Stimulated activated CD8-positive, alpha-beta memory T cell treated with anti-CD3 and anti-CD28 coated beads, Interleukin-2, amount 100 ng/mL, for 48 hours (primary cell): ENCODE data around the gene FLNB.

Experiments
- DNase-seq, 2 donors: peaks; one replicate each; pipeline ENCODE4 v3.0.0-alpha.2; 2020; ENCODE audit warnings: low read depth in 2 of 2

Gene FLNB

DNA sequence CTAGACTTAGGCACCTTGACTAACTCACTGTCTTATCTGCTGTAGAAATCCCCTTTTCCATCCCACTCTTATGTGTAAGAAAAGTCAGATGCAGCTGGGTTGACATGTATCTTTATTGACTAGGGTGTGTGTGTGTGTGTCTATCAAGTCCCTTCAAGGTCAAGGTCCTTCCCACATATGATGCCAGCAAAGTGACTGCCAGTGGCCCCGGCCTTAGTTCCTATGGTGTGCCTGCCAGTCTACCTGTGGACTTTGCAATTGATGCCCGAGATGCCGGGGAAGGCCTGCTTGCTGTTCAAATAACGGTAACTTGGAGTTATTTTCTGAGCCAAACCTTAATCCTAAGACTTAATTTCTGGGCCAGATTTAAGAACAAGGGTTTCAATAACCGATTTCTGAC is 126.2 kb downstream of the FLNB start:
- DNase-seq: no peak

DNA sequence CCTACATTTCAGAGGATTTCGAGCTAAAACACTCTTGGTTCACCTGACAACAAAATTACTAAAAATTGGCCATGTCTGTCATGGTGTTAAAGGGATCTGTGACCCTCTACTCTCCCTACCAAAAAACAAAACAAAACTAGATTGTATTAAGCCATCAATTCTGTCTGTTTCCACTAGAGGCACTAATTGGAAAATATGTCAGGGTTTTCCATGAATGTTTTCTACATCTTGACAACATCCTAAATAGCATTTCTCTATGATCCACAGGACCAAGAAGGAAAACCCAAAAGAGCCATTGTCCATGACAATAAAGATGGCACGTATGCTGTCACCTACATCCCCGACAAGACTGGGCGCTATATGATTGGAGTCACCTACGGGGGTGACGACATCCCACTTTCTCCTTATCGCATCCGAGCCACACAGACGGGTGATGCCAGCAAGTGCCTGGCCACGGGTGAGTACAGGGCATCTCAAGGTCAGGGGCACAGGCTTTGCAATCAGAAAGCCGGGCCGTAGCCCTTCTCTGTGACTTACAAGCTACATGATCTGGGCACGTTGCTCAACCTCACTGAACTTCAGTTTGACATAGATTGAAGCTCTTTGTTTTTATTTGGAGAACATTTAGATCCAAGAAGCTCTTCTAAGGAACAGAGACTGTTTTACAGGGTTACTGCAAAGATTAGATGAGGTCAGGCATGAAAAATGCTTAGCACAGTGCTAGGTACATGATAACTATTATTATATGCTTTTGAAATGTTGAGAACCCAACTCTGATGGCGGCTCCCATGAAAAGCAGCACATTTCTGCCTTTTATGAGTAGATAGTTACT is 127.7 kb downstream of the FLNB start:
- no peak for DNase-seq

DNA sequence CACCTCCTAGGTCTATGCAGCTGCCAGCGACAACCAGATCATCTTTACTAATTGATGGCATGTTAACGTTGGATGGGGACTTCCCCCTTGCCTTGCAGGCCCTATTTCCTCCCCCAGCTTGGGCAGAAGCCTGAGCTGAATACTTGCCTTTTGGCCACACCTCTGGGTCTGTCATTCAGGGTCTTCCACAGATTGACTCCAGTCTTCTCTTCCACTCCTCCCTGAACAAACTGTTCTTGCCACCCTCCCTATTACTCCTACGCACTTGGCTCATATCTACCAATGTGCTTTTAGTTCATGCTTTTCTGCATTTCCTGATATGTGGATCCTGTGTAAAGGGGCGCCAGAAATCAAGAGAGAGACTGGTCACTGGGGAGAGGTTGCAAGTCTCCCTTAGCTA is 129.1 kb downstream of the FLNB start:
- DNase-seq: no peak

DNA sequence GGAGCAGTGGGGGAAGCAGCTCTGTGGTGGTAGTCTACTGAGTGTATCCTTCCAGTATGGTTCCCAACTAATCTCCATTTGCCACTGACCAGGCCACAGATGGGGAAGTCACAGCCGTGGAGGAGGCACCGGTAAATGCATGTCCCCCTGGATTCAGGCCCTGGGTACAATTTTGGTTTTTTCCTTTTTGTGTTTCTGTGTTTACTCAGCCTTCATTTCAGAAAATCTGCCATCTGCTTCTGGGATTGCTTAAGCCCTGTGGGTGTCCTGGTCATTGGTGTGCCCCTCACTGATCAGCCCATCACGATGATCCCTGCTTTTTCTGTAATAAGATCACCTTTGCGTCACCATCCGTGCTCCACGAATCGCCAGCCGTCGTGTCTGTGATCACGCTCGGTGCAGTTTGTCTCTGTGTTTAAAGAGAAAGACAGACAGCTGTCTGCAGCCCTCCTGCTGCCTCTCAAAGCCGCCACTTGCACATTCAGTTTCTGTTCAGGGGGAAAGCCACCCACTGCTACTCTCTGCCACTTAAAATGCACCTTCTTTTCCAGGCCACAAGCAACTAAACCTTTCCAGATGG is 133.6 kb downstream of the FLNB start:
- no peak for DNase-seq

DNA sequence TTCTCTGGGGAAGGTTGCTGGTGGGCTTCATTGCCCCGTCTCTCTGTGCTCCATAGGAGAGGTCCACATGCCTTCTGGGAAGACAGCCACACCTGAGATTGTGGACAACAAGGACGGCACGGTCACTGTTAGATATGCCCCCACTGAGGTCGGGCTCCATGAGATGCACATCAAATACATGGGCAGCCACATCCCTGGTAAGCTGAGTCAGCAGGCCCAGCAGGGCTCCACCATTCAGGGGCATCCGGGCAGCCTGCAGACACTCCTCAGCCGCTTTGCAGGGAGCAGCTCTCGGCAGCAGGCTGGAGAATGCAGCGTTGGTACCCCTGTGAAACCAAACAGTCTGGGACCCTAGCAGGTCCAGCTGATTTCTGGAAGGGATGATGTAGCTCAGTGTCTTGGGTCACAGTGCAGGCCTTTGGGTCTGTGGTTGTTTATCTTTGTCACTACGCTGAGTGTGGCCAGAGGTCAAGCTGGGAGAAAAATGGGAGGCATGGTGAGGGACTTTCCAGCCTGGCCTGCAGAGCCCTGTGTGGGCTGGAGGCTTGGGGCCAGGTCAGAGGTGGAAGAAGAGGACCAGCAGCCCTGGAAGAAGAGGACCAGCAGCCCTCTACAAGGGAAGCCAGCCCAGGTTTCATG is 135.3 kb downstream of the FLNB start:
- no peak for DNase-seq

DNA sequence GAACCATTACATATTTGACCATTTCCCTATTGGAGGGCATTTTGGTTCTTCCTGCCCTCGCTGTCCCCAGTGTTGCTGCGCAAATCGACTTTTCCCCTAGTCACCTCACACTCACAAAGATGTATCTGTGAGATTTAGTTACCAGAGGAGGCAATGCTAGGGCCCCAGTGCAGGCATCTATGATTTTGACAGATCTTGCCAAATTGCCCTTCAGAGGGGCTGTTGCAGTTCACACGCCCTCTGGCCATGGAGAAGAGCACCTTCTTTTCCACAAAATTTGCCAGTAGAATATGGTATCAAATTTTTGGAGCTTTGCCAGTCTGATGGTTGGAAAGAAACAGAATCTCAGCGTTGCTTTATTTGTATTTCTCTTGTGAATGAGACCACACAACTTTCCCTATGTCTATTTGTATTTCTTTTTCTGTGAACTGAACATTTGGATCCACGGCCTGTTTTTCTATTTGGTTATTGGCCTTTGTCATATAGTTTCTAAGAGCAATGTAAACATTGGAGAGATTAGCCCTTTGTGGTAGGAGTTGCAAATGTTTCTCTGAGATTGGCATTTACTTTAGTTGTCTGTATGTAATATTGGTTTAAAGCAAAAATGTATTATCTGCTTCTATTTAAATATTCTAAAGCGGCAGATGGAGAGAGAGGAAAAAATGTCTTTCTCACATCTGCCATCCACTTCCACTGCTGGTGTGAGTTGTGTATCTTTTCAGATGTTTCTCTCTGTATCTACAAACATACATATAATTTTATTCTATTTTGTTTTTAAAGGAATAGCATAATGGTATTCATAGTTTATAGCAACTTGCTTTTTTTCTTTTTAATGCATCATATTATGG is 136.5 kb downstream of the FLNB start:
- no peak for DNase-seq

DNA sequence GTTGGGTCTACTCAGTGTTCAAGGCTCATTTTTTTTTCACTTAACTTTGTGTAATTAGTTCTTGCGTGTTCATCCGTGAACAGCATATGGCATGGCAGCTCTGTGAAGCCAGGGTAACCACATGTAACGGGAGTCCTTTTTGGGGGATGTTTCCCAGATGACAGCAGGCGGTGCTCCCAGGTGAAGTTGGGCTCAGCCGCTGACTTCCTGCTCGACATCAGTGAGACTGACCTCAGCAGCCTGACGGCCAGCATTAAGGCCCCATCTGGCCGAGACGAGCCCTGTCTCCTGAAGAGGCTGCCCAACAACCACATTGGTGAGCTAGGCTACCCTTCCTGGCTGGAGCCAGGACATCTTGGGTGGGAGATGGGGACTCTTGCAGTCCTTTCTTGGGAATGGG is 139.8 kb downstream of the FLNB start:
- DNase-seq: no peak

DNA sequence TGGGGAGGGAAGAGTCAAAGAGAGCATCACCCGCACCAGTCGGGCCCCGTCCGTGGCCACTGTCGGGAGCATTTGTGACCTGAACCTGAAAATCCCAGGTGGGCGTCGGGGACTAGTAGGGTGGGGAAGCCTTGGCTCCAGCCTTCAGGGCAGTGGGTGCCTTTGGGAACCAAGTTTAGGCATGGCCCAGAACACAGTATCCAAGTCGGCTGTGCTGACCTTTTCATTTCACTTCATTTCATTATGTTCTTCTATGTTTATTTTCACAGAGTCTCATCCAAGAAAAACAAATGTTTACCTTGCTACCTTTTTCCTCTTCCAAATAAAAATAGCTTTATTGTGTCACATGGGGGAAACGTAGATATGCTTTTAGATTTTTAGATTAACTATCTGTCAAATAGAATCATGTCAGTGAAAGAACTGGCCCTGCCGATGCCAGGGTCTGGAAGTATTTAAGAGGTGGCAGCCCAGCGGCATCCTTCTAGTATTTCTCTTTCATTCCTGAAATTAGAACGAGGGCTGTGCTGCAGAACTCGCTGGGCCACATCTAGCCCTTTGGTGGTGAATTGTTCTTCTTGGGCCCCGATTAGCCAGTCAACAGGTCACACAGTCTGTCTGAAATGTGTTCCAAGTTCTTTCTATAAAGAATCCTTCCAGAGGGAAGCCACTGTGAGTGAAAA is 142.0 kb downstream of the FLNB start:
- no peak for DNase-seq

DNA sequence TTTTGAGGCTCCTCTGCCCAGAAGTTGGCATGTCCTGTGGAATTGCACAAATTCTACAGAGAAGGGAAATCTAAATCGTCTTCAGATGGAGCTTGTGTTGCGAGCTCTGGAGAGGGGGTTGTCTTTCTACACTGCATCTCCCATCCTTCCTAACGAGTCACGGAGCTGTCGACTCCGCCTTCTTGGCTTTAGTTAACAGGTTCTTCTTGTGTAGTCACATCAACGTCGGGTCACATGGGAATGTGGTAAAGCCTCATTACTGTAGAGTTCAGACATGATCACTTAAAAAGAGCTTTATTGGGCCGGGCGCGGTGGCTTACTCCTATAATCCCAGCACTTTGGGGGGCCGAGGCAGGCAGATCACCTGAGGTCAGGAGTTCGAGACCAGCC is 142.6 kb downstream of the FLNB start:
- DNase-seq: no peak

DNA sequence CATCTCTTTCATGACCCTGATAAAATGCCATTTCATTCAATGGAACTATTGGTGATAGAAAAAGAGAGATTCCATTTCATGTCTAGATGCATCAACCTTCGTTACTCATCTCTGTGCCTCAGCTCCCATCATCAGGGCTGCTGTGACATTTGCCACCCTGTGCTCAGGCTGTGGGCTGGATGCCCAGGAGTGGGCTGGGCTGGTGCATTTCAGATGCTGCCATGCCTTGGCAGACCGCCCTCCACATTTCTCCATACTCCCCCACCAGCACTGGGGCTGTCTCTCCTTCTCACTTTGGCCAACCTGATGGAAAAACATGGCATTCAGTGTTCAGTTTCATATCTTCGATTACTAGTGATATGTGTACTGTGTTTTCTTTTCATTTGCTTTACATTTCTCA is 143.4 kb downstream of the FLNB start:
- DNase-seq: no peak

DNA sequence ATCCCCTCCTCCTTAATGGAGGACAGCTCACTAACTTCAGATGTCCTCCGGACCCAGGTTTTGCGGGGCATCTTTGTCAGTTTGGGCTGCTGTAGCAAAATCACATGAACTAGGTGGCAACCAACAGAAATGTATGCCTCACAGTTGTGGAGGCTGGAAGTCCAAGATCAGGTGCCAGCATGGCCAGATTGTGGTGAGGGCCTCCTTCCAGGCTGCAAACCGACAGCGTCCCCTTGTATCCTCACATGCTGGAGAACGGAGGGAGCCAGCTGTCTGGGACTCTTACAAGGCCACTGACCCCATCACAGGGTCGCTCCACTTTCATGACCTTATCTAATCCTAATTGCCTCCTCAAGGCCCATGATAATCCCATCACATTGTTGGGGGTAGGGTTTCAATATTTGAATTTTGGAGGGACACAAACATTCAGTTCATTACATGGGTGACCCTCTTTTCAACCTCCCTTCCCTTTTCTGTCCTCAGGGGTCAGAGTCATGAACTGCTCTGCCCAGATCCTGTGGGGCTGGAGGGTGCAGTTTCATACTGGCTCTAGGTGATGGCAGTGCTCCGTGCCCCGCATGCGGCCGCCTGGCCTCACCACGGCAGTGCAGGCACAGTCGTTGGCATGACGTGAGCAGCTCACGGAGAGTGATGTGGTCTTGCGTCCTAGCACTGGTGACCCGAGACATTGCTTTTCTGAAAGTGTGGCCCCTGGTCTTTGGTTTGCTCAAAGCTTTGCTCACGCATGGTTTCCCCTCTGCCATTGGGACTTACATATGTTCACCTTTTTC is 144.2 kb downstream of the FLNB start:
- no peak for DNase-seq

DNA sequence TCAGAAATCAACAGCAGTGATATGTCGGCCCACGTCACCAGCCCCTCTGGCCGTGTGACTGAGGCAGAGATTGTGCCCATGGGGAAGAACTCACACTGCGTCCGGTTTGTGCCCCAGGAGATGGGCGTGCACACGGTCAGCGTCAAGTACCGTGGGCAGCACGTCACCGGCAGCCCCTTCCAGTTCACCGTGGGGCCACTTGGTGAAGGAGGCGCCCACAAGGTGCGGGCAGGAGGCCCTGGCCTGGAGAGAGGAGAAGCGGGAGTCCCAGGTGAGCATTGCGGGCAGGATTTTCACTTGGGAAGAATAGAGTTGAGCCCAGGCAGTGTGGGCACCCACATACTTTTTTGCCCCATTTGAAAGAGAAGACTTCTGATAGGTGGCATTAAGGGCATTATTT is 145.1 kb downstream of the FLNB start:
- DNase-seq: no peak

DNA sequence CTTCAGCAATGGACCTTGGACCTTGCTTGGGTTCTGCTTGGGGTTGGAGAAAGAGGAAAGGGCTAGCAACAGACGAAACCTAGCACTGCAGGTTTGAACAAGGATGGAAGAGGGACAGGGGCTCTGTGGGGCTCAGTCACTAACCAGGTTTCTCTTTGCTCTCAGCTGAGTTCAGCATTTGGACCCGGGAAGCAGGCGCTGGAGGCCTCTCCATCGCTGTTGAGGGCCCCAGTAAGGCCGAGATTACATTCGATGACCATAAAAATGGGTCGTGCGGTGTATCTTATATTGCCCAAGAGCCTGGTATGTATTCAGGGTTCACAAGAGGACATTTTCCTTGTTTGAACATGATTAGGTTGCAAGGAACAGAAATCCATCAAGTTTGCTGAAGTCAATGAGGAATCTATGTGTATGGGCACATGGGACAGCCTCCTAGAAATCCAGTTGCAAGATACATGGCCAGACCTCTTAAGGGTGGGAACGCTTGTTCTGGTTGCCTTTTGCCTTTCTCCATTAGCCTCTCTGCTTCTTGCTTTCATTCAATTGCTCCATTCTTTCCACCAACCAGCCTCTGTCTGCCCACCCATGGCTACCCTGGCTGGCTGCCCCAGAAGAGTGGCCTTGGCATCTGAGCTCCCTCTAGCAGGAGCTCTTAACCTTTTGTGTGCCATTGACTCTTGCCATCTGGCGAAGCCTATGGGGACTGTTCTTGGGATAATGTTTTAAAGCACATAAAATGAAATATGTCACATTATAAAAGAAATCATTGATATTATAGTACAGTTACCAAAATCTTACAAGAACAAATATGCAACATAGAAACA is 146.6 kb downstream of the FLNB start:
- DNase-seq: no peak

DNA sequence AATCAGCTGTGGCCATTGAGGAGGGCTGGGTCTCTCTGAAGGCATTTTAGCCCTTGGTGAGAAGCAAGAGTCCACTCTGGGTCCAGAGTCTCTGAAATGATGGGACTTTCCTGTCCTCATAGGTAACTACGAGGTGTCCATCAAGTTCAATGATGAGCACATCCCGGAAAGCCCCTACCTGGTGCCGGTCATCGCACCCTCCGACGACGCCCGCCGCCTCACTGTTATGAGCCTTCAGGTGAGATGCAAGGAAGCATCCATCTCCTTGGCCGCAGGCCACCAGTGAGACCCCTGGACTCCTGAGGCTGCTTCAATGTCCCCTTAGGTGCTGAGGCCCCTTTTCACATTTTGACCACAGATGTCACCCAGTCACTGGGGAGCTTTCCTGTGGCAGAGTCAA is 147.6 kb downstream of the FLNB start:
- no peak for DNase-seq

DNA sequence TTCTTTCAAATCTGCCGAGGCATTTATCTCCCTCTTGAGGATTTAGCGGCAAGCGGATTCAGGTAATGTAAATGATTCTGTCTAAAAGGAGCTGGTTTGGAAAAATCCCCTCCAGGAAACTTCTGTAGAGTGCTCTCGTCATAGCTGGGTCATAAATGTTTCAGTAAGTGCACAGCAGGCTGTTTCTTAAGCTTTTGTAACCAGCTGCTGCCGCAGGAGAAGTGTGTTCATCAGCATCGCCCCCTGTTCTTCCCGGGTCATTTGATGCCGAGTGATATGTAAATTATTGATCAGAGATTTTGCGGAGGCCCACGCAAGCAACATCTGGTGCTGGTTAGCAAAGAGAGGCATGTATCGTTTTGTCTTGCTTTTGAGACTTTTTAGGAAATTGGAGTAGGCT is 149.5 kb downstream of the FLNB start:
- DNase-seq: no peak

DNA sequence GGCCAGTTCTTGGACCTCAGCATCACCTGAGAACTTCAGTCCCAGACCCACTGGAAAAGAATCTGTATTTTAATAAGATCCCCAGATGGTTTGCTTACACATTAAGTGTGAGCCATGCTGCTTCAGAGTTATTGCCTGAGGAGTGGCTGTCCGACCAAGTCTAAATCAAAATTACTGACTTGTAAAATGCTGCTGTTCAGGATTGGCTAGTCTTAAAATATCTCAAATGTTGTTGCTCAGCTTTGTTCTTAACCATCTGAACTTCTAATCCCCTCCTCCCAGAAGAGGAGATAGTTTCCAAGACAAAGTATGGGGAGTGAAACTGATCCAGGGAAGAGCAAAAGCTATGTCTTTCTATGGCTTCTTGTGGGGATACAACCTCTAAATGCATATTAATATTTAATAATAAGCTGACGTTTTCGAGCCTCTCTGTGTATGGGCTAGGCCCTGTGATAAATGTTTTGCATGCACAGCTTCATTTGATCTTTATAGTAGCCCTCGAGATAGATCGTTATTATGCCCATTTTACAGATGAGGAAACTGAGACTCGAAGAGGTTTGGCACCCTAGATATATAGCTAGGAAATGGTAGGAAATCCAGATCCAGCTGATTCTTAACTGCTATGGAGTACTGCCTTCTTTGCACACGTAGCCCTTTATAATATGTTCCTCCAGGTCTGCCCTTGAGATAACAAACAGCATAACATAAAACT is 150.4 kb downstream of the FLNB start:
- no peak for DNase-seq

DNA sequence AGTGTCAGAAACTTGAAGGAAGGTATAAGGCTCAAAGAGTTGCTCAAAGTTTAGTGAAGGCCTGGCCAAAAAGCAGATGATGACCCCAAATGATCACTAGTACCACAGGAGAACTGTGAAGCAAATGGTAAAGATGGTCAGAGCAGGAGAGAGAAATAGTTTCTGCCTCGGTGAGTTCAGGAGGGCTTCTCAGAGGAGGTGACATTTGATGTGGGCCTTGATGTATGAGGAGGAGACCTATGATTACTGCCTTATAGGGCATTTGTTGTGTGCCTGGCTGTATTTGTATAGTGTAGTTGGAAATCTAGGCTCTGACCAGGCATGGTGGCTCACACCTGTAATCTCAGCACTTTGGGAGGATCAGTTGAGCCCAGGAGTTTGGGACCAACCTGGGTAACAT is 152.2 kb downstream of the FLNB start:
- DNase-seq: no peak

DNA sequence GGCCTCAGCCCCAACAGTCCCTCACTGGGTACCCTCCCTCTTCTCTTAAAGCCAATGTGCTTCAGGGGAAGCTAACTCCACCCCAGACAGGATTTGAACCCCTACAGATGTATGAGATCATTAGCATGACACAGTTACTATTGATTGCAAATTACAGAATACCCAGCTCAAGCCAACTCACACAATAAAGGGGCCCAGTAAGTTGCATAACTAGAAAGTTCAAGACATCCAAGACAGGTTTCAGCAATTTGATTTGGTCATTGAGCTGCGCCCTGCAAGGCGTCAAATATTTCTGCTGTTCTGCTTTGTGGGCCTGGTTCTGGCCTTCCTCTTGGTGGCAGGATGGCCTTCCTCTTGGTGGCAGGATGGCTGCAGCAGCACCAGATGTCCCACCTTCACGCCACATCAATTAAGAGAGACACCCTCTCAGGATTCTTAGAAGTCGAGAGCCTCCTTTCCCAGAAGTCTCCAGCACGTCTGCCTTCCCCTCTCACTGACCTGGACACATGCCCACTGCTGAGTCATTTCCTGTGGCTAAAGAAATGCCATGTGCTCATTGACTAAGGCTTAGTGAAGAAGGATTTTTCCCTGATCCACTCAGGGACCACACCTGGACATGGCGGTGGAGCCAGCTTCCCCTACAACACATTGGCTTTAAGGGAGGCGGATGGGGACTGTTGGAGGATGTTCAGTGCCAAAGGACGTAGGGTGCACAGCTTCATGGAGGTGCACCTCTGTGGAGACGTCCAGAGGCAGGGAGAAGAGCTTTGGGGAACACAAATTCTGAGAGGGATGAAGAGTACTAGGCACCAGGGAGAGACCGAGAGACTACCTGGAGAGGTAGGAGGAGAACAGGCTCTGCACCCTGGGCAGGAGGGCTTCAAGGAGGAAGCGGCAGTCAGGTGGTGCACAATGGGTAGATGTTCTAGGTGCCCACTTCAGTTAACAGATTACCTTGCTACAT is 153.5 kb downstream of the FLNB start:
- DNase-seq: no peak
